DND-41 (cell line): ENCODE data around the gene CYYR1.

Experiments used
- ATAC-seq: fragments of 200-7000 bp; cut with Tn5 transposase; 3 replicates; pipeline ENCODE4 v1.9.1; 2021; ENCODE audit warnings: low read depth; ENCODE audit not compliant: insufficient read depth
- DNase-seq: peaks from one replicate; pipeline ENCODE4 v3.0.0-alpha.2; 2020
- H2AFZ ChIP-seq: 2 replicates; pipeline ENCODE4 v1.6.0; 2012; ENCODE audit warnings: low read depth, low read length
- H3K27ac ChIP-seq: 2 replicates; pipeline ENCODE4 v1.5.1; 2012; ENCODE audit warnings: low read length, inconsistent platforms
- H3K27me3 ChIP-seq: fragments of 200-600 bp; sonication (generic); 2 replicates; pipeline ENCODE4 v1.6.0; 2012; ENCODE audit warnings: low read length, mild to moderate bottlenecking, inconsistent platforms; ENCODE audit not compliant: insufficient read depth, poor library complexity
- H3K36me3 ChIP-seq: 2 replicates; pipeline ENCODE4 v1.5.1; 2012; ENCODE audit warnings: low read length, inconsistent platforms; ENCODE audit not compliant: insufficient read depth
- H3K4me1 ChIP-seq: 2 replicates; pipeline ENCODE4 v1.5.1; 2012; ENCODE audit warnings: mild to moderate bottlenecking, low read length; ENCODE audit not compliant: insufficient read depth
- H3K4me2 ChIP-seq: 2 replicates; pipeline ENCODE4 v1.6.0; 2012; ENCODE audit warnings: mild to moderate bottlenecking, moderate library complexity, low read length, inconsistent platforms; ENCODE audit not compliant: insufficient read depth
- H3K4me3 ChIP-seq, 2 experiments: fragments of 200-600 bp in 1 of 2; shearing (Covaris generic) in 1 of 2; 2 replicates each; pipeline ENCODE4 v1.5.1; 2012 to 2016; ENCODE audit warnings: inconsistent platforms in 2 of 2, low read length in 2 of 2, mild to moderate bottlenecking in 2 of 2, low read depth in 1 of 2, moderate library complexity in 1 of 2
- H3K79me2 ChIP-seq: 2 replicates; pipeline ENCODE4 v1.6.0; 2012; ENCODE audit warnings: low read length, inconsistent platforms; ENCODE audit not compliant: insufficient read depth
- H3K9ac ChIP-seq: 2 replicates; pipeline ENCODE4 v1.6.0; 2012; ENCODE audit warnings: low read depth, mild to moderate bottlenecking, inconsistent platforms, low read length, moderate library complexity
- H3K9me3 ChIP-seq: 2 replicates; pipeline ENCODE4 v1.5.1; 2012; ENCODE audit warnings: low read length, moderate library complexity, mild to moderate bottlenecking, inconsistent platforms; ENCODE audit not compliant: insufficient read depth, severe bottlenecking
- H4K20me1 ChIP-seq: 2 replicates; pipeline ENCODE4 v1.6.0; 2012; ENCODE audit warnings: low read length; ENCODE audit not compliant: insufficient read depth
- CTCF ChIP-seq: IDR thresholded peaks from 2 replicates; pipeline ENCODE4 v1.5.1; 2012; ENCODE audit warnings: borderline replicate concordance, low read length, moderate library complexity, mild to moderate bottlenecking; ENCODE audit not compliant: poor library complexity, severe bottlenecking; ENCODE audit errors: extremely low read depth
- EZH2 ChIP-seq: IDR thresholded peaks from 3 replicates; pipeline ENCODE4 v1.6.1; 2012; ENCODE audit warnings: borderline replicate concordance, low read depth, mild to moderate bottlenecking, moderate library complexity, low read length, inconsistent platforms; ENCODE audit not compliant: severe bottlenecking

The CYYR1 gene

GRCh38 chr21:26550326-26550725 is 22.8 kb downstream of the CYYR1 start:
- H3K4me2 ChIP-seq, result no peak overlapping the region
- H2AFZ ChIP-seq, result no peak overlapping the region
- no peaks in the 10 kb centered on the region for H4K20me1 ChIP-seq

GRCh38 chr21:26546446-26547097 is 26.5 kb downstream of the CYYR1 start:
- H3K4me3 ChIP-seq, result no peak overlapping the region
- TF ChIP-seq EZH2 (no peak), CTCF (no peak)
- no peak overlapping the region for H3K27ac ChIP-seq
- DNase-seq (no peak), ATAC-seq (no peak)
- H3K9ac ChIP-seq, result no peak overlapping the region
- H3K4me2 ChIP-seq, result no peak overlapping the region
- no peaks in the 10 kb centered on the region for H4K20me1 ChIP-seq
- H2AFZ ChIP-seq, result no peak overlapping the region
- no peaks in the 10 kb centered on the region for H3K79me2 ChIP-seq
- no peaks in the 10 kb centered on the region for H3K36me3 ChIP-seq
- H3K27me3 ChIP-seq, result no peaks in the 10 kb centered on the region
- 0 out of 2 replicates have a peak, but pooled peaks cover 9% of the 10 kb centered on the region for H3K4me1 ChIP-seq
- no peaks in the 10 kb centered on the region for H3K9me3 ChIP-seq

More at GRCh38 chr21:26550326-26550725, 22.8 kb downstream of the CYYR1 start:
- Histone ChIP-seq H3K4me3 (no peak overlapping the region), H3K27me3 (no peaks in the 10 kb centered on the region), H3K79me2 (no peaks in the 10 kb centered on the region), H3K36me3 (no peaks in the 10 kb centered on the region), H3K4me1 (0 out of 2 replicates have a peak, but pooled peaks cover 9% of the 10 kb centered on the region), H3K27ac (no peak overlapping the region), H3K9me3 (no peaks in the 10 kb centered on the region), H3K9ac (no peak overlapping the region)
- TF ChIP-seq EZH2, result no peak
- no peak for TF ChIP-seq CTCF
- ATAC-seq, result no peak
- DNase-seq, result no peak

- no peak overlapping the region for H3K4me3 ChIP-seq
- H2AFZ ChIP-seq, result no peak overlapping the region
- no peaks in the 10 kb centered on the region for H3K36me3 ChIP-seq
- no peaks in the 10 kb centered on the region for H3K79me2 ChIP-seq
- no peak for ATAC-seq
- no peak for DNase-seq
- no peak overlapping the region for H3K4me2 ChIP-seq
- H4K20me1 ChIP-seq, result no peaks in the 10 kb centered on the region
- no peak overlapping the region for H3K27ac ChIP-seq
- H3K9me3 ChIP-seq, result no peaks in the 10 kb centered on the region
- TF ChIP-seq CTCF (no peak), EZH2 (no peak)
- no peaks in the 10 kb centered on the region for H3K4me1 ChIP-seq
- H3K27me3 ChIP-seq, result no peaks in the 10 kb centered on the region
- H3K9ac ChIP-seq, result no peak overlapping the region
Measured at GRCh38 chr21:26544201-26544775, 28.8 kb downstream of the CYYR1 start.
